CD4-positive, alpha-beta T cell treated with Interleukin-15 for 1 hour (primary cell): ENCODE data around the gene RFLNA.

Experiments
- DNase-seq: peaks from one replicate; pipeline ENCODE4 v3.0.0-alpha.2; 2020

Gene RFLNA

DNA sequence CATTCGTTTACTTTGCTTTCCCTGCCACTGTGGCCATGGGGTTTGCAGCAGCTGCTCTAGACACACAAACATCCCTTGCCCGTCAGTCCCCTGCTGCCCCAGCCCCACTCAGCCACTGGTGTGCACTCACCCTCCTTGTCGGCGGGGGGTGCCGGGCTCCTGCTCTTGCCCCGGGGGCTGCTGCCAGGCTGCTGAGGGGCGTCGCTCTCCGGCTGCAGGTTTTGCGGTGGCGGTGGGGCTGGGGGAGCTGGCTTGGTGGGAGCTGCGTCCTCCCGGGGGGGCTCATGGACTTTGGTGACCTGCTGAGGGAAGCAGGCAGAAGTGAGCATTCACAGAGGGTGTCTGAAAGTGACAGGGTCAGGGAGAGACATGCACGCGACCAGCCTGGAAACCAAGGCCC, 67.1 kb downstream of the RFLNA start:
- no peak for DNase-seq

DNA sequence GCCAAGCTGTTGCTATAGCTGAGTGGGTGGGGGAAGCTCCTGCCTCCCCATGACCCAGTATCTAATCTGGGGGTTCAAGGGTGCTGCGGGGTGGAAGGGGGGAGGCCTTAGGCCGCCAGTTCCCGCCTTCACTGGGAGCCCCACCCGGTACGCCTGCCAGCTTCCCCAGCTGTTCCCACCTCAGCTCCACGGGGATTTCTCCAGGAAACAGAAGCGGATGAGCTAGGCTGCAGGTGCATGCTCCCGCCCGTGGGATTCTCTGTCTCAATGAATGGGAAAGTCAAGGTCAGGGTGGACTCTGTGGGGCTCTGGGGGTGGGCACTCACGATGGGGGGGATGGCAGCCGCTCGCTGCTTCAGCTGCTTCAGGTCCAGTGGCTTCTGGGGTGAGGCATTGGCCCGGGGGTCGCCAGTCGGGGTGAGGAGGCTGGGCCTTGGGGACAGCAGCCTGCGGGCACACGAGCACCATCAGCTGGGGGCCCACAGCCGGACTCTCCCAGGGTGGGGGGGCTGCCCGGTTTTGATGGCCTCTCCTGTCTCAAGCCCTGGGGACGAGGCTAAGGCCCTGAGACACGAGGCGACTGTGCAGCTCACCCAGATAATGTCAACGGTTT, 68.6 kb downstream of the RFLNA start:
- no peak for DNase-seq

DNA sequence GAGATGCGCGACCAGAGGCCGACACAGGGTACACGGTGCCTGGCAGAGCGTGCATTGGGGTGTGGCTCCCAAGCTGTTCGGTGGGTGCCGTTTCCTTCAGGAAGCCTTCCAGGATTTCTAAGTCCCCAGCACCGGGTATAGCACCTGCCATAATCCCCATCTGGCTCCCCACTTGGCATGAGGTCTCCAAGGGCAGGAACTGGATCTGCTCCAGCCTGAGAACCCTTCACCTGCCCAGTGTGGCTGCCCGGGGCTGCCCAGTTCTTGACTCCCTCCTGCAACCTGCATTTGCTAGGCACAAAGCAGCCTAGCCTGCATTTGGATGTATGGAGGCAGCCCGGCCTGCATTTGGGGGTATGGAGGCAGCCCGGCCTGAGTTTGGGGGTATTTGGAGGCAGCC, 69.7 kb downstream of the RFLNA start:
- DNase-seq: no peak
